Glomerular endothelial cell (primary cell): Measurements from ENCODE around the gene DEPDC1B. TPM values are rescaled to one million over a fixed set of nuclear protein-coding genes. Genes with fewer than 3 reads are reported as not detected.
"Not testable (repeated sequence)": the region's sequence is repeated elsewhere in the genome, so short reads cannot be mapped to it uniquely, and the experiment has no call there.

Experiments used
- DNase-seq: peaks from one replicate; pipeline ENCODE4 v3.0.0-alpha.2; 2011; ENCODE audit warnings: low read depth, low spot score; ENCODE audit errors: extremely low read depth
- total RNA-seq: library from RNA; depleted of rRNA; stranded (reverse); fragments of >200 nt; gene quantifications from 2 replicates; pipeline ENCODE4 v1.2.3, GENCODE V29; 2015

Gene DEPDC1B
- total RNA-seq, 1 donor from 2014 or later = 3.4 TPM

GRCh38 chr5:60699288-60699608 lies 718 bp downstream of the DEPDC1B start:
- DNase-seq = no peak

- DNase-seq = no peak
Measured at GRCh38 chr5:60698336-60698735, 1.6 kb downstream of the DEPDC1B start.

DNA sequence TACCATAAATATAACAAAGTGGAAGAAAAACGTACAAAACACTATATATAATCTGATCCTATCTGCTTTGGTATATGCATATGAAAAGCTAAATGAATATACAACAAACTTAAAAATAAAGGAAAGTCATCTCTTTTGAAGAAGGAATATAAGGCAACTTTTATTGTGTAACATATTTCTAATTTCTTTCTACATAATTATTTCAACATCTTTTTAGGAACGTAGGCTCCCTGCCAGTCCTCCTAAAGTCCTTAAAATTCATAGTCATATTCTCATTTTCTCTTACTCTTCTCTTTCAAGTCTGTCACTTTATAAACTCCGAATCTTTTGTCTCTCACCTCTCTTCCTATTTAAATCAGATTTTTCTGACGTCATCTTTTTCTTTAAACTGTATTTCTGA lies 9.6 kb downstream of the DEPDC1B start:
- DNase-seq = no peak

GRCh38 chr5:60688980-60689379 lies 11.0 kb downstream of the DEPDC1B start:
- DNase-seq = no peak

DNA sequence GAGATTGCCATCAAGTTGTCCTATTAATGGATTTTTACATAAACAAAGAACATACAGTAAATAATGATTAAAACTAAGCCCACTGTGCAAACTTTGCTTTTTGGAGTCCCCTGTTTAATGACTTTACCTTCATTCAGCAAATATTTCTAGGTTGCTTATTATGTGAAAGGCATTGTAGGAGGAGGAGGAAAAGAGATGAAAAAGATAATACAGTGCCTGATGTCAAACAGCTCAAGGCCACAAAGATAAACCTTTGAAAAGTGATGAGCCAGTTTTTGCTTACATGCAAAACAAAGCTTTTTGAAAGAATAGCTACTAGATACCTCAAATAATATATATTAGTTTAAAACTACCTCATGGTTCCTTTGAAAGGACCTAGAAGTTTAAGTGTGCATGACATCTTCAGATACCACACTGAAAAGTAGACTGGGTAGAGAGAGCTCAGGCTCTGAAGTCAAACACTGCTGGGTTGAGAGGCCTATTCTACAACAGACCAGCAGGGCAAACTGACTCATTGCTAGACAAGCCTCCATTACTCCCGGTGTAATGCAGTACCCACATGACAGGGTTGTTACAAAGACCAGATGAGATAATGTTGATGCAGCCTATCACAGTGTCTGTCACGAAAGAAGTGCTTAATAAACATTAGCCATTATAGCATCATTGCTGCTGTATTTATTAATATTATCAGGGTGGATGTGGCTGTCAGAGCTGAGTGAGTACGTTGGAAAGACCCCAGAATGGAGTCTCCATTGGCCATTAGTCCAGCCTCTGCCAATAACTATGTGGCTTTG lies 11.8 kb downstream of the DEPDC1B start:
- DNase-seq = no peak

GRCh38 chr5:60686157-60686556 lies 13.8 kb downstream of the DEPDC1B start:
- DNase-seq = no peak

GRCh38 chr5:60685700-60686099 lies 14.3 kb downstream of the DEPDC1B start:
- no peak for DNase-seq

DNA sequence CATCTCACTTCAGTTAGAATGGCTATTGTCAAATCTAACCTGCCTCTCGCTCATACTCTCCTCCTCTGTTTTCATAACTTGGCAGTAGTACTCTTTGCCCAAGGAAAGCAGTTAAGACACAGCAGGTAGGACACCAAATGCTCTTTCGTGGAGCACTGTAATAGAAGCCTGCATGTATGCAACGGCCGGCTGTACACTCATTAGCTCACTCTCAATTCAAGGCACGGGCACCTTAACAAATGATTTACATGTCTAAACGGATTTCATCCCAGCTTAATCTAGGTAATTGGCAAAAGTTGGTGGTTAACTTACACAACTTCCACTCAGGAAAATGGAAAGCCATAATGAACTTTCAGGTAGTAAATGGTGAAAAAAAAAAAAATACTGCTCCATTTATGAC lies 14.9 kb downstream of the DEPDC1B start:
- DNase-seq = no peak

GRCh38 chr5:60682007-60682406 lies 18.0 kb downstream of the DEPDC1B start:
- not testable (repeated sequence) for DNase-seq

DNA sequence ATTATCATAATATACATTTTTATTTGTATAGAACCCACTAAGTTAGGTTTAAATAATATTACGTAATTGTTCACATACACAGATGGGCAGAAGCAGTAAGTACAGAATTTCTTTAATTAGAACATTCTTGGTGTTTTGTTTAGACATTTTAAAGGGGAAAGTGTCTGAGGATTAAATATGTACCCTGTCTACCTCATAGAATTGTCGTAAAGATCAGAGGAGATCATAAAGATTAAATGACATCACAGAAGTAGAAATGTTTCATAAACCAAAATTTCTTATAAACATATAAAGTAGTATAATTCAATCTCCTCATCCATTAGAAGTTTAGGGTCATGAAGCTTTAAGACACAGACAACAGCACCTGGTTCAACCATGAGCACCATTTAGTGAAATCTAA lies 20.1 kb downstream of the DEPDC1B start:
- DNase-seq = no peak

GRCh38 chr5:60677850-60678664 lies 21.9 kb downstream of the DEPDC1B start:
- DNase-seq = no peak

DNA sequence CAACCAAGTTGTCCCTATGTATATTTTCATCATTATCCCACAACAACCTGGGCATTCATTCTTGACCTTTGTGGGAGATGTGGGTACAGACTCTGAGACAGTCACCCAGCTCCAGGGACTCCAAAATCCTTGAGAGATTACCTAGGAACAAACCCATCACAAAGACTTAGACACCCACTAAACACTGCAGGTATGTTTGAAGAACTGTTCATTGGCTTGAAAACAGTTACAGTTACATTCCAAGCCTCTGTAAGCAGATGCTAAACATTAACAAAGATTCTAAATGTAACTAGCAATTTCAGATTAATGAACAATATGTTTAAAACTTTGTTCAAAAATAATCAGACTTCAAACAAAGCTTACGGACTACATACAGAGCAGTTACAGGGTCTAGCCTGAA lies 24.7 kb downstream of the DEPDC1B start:
- DNase-seq = no peak

DNA sequence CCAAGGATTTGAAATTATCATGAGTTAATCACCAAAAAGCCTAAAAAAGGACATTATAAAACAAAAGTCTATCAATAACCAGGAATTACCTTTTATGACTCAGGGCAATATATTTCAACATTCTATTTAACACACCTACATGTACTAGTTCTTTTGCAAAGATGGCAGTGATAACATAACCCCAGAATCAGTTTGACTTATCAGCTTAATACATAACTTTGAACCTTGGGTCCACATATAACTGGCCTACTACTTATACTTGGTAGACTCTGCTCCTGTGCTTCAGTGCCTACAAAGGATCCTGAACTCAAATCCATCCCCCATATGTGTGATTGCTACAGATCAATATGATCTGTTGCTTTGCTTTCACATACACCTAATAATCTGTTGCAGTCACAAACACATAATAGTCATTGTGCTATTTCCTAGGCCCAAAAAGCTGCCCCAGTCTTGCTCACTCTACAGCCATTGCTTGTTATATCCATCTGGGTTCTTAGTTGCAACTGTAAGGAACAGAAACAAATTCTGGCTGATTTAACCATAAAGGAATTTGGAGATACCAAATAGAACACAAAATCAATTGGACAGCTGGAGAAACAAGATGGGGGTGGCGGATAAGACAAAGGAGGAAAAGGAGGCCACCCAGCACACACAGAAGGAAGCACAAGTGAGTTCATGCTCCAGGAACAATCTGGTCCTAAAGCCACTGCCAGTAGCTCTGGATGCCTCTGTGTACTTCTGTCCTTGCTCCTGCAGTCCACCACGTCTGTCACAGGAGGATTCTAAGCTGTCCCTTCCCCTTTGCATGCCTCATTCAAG lies 25.5 kb downstream of the DEPDC1B start:
- DNase-seq = no peak

DNA sequence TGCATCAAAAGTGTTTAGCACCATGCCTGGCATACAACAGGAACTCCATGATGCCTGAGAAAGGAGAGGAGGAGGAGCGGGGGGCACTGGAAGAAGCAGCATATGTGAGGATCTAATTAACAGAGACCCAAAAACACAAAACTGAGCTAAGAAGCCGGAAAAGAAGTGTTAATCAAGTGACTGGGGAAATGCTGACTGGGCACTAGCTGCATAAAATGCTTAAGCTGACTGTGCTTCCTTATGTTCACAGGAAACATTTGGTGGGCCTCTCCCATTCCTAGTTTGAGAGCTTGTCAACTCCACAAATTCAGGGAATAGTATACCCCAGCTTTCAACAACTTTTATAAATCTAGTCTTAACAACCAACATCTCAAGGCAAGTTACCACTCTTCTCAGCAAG lies 26.6 kb downstream of the DEPDC1B start:
- no peak for DNase-seq

- DNase-seq = no peak
Measured at GRCh38 chr5:60672693-60673264, 27.2 kb downstream of the DEPDC1B start.

DNA sequence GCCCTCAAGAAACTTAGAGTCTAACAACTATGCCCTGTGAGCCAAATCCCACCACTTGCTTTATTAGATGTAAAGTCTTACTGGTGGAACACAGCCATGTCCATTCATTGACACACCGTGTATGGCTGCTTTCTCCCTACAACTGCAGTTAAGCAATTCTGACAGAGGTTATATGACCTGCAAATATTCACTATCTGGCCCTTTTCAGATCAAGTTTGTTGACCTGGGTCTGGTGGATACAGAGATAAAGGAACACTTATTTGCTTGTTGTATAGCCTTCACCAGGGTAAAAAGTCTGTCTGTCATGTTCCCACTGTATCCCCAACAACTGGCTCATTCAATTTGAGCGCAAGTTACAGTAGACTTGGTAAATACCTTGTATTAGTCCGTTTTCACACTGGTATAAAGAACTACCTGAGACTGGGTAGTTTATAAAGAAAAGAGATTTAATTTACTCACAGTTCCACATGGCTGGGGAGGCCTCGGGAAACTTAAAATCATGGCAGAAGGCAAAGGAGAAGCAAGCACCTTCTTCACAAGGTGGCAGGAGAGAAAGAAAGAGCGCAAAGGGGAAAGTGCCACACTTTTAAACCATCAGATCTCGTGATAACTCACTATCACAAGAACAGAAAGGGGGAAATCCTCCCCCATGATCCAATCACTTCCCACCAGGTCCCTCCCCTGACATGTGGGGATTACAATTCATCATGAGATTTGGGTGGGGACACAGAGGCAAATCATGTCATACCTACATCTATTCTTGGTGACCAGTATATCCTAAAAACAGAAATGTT lies 27.9 kb downstream of the DEPDC1B start:
- DNase-seq = no peak

DNA sequence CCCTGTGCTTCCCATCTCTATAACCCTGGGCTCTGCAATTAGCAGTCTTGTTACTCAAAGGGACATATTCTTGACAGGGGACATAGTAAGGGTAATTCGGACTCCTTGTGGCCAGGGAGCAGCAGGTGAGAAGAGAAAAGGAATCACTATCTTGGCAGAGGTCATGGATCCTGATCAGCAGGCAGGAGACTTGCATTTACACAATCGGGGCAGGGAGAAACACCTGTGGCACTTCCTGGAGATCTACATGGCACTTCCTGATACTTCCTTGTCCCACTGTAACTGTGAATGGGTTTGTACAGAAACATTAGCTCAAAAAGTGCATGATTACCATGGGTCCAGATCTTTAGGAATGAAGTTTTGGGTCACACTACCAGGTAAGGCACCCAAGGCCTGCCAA lies 29.2 kb downstream of the DEPDC1B start:
- no peak for DNase-seq

- DNase-seq = no peak
Measured at GRCh38 chr5:60668686-60669304, 31.2 kb downstream of the DEPDC1B start.

- no peak for DNase-seq
Measured at GRCh38 chr5:60651872-60652620, 47.9 kb downstream of the DEPDC1B start.
